Activated CD8-positive, alpha-beta memory T cell treated with anti-CD3 and anti-CD28 coated beads for 24 hours (primary cell): ENCODE data around the gene SLC24A3.

Experiments
- DNase-seq: peaks from one replicate; pipeline ENCODE4 v3.0.0-alpha.2; 2020

The SLC24A3 gene

GRCh38 chr20:19397226-19397625, 184.8 kb downstream of the SLC24A3 start:
- DNase-seq: no peak

DNA sequence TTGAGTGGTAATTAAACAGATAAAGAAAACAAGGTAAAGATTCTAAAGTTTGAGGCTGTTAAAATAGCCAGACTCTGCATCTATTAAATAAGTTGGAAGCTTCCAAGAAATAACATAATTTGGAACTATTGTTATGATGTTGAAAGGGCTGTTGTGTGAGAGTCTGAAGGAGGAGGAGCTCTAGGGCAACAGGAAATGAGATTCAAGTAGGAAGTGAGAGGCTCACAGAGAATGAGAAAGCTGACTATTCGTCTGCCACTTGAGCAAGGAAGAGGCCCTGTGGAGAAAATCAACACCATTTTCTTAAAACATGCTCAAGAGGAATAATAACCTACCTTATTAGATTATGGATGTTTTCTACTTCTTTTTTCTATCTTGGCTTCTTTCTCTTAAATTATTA, 185.2 kb downstream of the SLC24A3 start:
- DNase-seq: no peak

GRCh38 chr20:19401096-19401495, 188.7 kb downstream of the SLC24A3 start:
- no peak for DNase-seq

DNA sequence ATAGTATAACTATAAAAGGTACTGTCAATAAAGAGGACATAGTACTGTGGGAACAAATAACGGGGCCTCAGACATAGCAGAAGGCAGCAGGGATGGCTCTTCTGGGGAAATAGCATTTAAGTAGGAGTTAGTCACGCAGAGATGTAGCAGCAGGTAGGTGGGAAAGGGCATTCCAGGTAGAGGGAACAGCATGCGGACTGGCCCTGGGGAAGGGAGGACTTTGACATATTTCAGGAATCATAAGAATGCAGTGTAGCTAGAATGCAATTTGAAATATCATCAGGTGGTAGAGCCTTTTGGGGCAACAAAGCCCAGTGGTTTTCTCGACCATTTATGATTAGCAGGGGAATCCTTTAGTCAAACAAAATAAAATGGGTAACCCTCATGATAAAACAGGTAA, 191.1 kb downstream of the SLC24A3 start:
- no peak for DNase-seq

DNA sequence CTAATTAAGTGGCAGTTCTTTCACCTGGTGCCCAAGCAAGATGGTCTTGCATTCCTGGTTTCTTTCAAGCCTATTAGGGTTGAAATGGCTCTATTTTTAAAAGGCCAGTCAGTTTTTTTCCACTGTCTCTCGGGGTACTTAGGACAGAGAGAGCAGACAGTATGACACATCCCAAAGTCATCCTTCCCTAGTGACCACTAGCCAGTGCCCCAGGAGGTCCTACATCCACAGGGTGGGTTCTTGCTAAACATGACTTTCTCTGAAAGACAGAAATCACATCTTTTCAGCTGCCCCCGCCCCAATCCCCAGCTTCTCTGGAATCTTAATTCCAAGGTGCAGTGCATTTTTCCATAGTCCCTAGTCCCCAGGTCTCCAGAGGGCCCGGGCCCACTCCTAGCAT, 192.4 kb downstream of the SLC24A3 start:
- no peak for DNase-seq

DNA sequence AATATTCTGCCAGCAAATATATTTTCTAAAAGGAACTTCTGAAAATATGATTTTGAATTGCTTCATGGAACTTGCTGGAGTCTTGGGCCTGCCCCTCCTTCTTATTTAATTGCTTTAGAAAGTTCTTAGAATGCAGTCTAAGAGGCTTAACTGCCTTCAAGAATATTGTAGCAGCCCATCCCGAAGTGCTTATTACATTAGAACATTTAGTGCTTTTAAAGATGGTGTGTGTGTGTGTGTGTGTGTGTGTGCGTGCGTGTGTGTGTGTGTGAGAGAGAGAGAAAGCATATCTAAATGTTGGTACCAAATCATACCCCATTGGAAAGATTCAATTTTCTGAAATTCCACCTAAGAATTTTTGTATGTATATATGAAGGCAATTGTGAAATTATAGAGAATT, 193.5 kb downstream of the SLC24A3 start:
- no peak for DNase-seq

- no peak for DNase-seq
Measured at GRCh38 chr20:19406381-19406780, 193.9 kb downstream of the SLC24A3 start.

DNA sequence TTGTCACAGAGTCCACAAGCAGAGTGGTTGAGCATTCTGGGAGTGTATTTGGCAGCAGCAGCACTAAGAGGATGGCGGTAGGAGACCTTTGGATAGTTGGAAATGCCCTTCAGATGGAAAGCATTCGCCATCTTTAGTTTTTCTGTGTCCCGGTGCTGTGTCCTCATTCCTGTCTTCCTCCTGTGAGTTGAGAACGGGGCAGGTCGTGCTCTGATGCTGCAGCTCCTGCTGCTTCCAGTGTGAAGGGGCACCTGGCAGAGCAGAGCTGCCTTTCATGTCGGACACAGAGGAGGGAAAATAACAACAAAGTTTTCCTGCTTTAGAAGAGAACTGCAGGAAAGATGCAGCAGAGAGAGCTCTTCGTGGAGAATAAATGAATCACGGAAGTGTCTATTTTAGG, 194.8 kb downstream of the SLC24A3 start:
- no peak for DNase-seq

- no peak for DNase-seq
Measured at GRCh38 chr20:19407736-19408135, 195.3 kb downstream of the SLC24A3 start.

- no peak for DNase-seq
Measured at GRCh38 chr20:19408971-19409370, 196.5 kb downstream of the SLC24A3 start.

GRCh38 chr20:19411811-19412210, 199.4 kb downstream of the SLC24A3 start:
- DNase-seq: no peak

DNA sequence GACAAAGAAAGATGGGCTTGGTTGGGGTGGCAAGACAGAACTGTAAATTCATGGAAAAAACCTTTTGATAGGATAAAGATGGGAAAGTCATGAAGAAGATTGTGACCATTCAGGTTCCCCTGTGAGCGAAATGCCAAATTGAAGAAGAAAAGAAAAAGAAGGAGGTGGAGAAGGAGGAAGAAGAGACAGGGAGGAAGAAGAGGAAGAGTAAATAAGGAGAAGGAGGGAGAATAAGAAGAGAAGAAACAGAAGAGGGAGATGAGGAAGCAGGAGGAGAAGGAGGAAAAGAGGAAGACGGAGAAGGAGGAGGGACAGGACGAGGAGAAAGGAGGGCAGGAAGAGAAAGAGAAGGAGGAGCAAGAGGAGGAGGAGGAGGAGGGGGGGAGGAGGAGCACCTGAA, 199.8 kb downstream of the SLC24A3 start:
- no peak for DNase-seq

DNA sequence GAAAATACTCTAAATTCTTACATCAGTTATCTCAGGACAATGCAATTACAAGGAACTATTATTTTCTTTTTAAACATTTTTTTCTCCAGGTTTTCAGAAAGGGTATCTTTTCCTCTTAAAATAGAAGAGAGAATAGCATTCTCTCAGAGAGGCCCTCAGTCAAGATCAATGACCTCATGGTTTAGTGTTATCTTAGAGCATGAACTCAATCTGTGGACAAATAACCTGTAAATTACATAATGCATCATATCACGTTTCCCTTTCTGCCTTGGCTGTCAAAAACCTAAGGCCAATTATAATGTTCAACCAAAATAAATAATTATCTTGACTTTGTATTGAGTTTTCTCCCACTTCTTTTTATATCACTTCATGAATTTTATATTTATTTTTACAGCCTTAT, 202.2 kb downstream of the SLC24A3 start:
- DNase-seq: no peak

- DNase-seq: no peak
Measured at GRCh38 chr20:19415786-19416185, 203.3 kb downstream of the SLC24A3 start.

DNA sequence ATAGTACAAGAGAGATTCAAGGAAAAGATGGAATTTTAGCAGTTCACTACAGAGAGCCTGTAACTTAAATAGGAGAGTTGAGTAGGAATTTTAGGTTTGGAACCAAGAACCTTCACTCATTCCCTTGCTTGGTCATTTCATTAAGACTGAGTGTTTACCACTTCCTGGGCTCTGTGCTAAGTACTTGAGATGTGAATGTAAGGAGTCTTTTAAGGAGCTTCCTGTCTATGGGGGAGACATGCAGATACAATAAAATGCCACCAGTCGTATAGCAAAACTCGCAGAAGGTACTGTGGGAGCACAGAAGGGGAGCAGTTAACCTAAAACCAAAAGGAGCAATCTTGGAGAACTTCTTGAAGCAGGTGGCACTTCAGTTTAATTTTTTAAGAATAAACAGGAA, 204.2 kb downstream of the SLC24A3 start:
- no peak for DNase-seq

- DNase-seq: no peak
Measured at GRCh38 chr20:19419396-19419795, 207.0 kb downstream of the SLC24A3 start.

- no peak for DNase-seq
Measured at GRCh38 chr20:19423097-19423899, 210.9 kb downstream of the SLC24A3 start.

DNA sequence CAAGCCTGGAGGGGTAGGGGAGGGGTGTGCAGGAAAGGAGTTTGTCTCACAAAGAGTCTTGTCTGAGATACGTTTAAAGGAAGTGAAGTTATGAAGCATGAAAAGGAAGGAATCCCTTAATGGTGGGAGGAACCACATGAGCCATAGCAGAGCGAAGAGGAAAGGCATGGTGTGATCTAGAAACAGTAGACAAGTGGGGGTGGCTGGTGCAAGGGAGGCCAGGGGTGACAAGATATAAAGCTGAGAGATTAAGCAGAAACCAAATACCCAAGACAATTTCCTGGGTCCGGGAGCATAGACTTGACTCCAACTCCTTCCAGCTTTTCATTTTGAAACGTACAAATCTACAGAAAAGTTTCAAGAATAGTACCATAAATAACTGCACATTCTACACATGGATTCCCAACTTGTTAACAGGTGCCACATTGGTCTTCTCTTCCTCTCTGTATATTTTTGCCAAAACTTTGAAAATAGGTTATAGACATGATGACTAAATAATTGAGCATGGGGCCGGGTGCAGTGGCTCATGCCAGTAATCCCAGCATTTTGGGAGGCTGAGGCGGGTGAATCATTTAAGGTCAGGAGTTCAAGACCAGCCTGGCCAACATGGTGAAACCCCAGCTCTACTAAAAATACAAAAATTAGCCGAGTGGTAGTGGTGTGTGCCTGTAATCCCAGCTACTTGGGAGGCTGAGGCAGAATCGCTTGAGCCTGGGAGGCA, 211.6 kb downstream of the SLC24A3 start:
- no peak for DNase-seq

GRCh38 chr20:19426356-19426755, 213.9 kb downstream of the SLC24A3 start:
- no peak for DNase-seq

DNA sequence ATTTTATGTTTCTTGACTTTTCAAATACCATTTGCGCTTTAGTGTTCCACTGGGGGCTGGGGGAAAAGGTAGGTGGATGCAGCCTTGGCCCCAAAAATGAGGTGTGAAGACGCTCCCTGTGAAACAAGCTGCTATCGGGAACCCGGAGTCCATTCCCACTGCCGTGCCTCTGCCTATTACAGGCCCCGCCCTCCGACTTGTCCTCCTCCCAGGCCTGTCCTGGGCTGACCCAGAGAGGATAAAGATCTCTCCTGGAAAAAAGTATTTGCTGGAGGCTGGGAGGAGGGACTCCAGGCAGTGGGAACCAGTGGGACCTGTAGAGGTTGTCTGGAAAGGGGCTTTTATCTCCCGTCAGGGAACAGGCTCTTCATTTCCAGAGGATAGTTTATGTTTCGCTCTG, 215.0 kb downstream of the SLC24A3 start:
- DNase-seq: no peak

- no peak for DNase-seq
Measured at GRCh38 chr20:19427913-19428312, 215.5 kb downstream of the SLC24A3 start.

DNA sequence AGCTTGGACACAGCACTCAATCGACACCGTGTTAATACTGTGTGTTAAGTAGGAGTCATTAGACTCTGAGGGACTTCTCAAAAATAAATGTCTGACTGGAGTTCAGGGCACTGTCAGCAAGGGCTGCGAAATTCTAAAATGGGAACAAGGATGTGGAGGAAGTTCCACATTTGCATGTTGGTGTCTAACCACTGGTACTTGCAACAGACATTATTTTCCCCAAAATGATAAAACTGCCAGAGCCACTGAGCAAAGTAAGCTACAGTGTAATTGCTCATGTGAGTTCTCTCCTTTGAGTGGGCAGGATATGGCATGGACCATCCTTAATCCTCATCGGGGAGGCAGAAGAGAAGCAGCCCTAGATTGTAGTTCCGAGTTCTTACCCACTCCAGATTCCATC, 215.9 kb downstream of the SLC24A3 start:
- no peak for DNase-seq

GRCh38 chr20:19429538-19429937, 217.1 kb downstream of the SLC24A3 start:
- DNase-seq: no peak

DNA sequence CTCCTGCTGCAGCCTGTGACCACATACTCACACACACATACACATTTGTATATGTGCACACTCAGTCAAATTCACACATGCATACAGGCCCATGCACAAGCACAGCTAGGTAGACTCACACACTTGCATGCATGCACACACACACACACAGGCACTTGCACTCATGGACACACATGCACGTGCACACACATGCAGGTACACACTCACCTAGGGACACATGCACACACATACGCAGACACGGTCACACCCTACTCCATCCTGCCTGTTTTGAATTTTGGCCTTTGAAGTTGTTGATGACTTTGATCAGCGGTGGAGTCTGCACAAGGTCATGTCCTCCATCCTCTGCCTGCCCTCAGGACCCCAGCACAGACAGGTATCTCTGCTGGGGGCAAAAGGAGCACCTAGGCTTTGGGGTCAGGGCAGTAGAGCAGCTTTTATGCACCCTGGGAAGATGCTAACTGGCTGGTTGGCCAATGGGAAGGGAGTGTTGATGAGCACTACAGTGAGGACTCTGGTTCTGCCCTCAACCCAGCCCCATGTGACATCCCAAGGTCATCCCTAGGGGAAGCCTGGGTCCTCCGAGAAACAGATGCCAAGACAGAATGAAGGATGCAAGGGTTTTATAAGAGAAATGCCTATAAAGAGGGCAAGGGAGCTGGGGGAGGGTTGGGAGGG, 218.3 kb downstream of the SLC24A3 start:
- DNase-seq: no peak
